Thymus (tissue), 14 donors: ENCODE data around the gene SLC36A4. TPM values are rescaled to one million over a fixed set of nuclear protein-coding genes. Genes with fewer than 3 reads are reported as not detected.
"Not testable (repeated sequence)": the region's sequence is repeated elsewhere in the genome, so short reads cannot be mapped to it uniquely, and the experiment has no call there.

Experiments used
- DNase-seq, 9 donors: peaks; one replicate each; pipeline ENCODE4 v3.0.0-alpha.2; 2013; ENCODE audit warnings: low spot score in 9 of 9, low read depth in 6 of 9, missing footprints in 1 of 9
- H3K27ac ChIP-seq, 2 donors: one replicate each; pipeline ENCODE4 v1.5.1; 2013; ENCODE audit warnings: control low read depth in 1 of 2, low read depth in 1 of 2, low read length in 1 of 2, mild to moderate bottlenecking in 1 of 2, moderate library complexity in 1 of 2
- H3K27me3 ChIP-seq, 2 donors: one replicate each; pipeline ENCODE4 v1.5.1; 2013; ENCODE audit warnings: low read length in 1 of 2; ENCODE audit not compliant: control insufficient read depth in 2 of 2, insufficient read depth in 1 of 2
- H3K36me3 ChIP-seq, 2 donors: one replicate each; pipeline ENCODE4 v1.5.1; 2013; ENCODE audit warnings: low read length in 1 of 2, mild to moderate bottlenecking in 1 of 2, moderate library complexity in 1 of 2; ENCODE audit not compliant: control insufficient read depth in 2 of 2, insufficient read depth in 2 of 2
- H3K4me1 ChIP-seq, 2 donors: one replicate each; pipeline ENCODE4 v1.5.1; 2013; ENCODE audit warnings: low read length in 2 of 2; ENCODE audit not compliant: control insufficient read depth in 2 of 2, insufficient read depth in 2 of 2
- H3K4me3 ChIP-seq, 2 donors: one replicate each; pipeline ENCODE4 v1.5.1; 2013; ENCODE audit warnings: low read length in 2 of 2, control low read depth in 1 of 2, mild to moderate bottlenecking in 1 of 2
- H3K9me3 ChIP-seq, 2 donors: one replicate each; pipeline ENCODE4 v1.5.1; 2013; ENCODE audit warnings: low read length in 1 of 2, mild to moderate bottlenecking in 1 of 2; ENCODE audit not compliant: control insufficient read depth in 2 of 2, insufficient read depth in 1 of 2
- WGBS: extraction: QIAGEN DNeasy Blood & Tissue Kit; methylation state at CpG from one replicate; pipeline ENCODE4 v1.1.7; 2013; 5-methylcytosine and 5-hydroxymethylcytosine counted together
- long read RNA-seq, 10 donors: transcript quantifications; one replicate each; lab custom pipeline, GENCODE V29; 2026
- polyA plus RNA-seq: library from polyadenylated mRNA; stranded (reverse); fragments of 200-250 nt; gene quantifications from one replicate; pipeline ENCODE4 v1.2.3, GENCODE V29; 2013
- total RNA-seq: library from RNA; stranded (reverse); fragments of 120-200 nt; gene quantifications from one replicate; pipeline ENCODE4 v1.2.4, GENCODE V29; 2013
- donor health status: healthy.

SLC36A4 gene
- total RNA-seq (5.5 TPM), polyA plus RNA-seq (6.9 TPM)
- long read RNA-seq, donor 1, full-length matches to known transcripts: 3 of 3 reads
- long read RNA-seq, donor 1, partial matches to known transcripts: 0 of 3 reads
- long read RNA-seq, donor 1, other reads (novel, unspliced or antisense): 0 of 3 reads
- long read RNA-seq, donor 2: 0 reads
- long read RNA-seq, donor 3, full-length matches to known transcripts: 4 of 4 reads
- long read RNA-seq, donor 3, partial matches to known transcripts: 0 of 4 reads
- long read RNA-seq, donor 3, other reads (novel, unspliced or antisense): 0 of 4 reads
- long read RNA-seq, donor 4, full-length matches to known transcripts: 3 of 3 reads
- long read RNA-seq, donor 4, partial matches to known transcripts: 0 of 3 reads
- long read RNA-seq, donor 4, other reads (novel, unspliced or antisense): 0 of 3 reads
- long read RNA-seq, donor 5, partial matches to known transcripts: 0 of 1 reads
- long read RNA-seq, donor 5, other reads (novel, unspliced or antisense): 0 of 1 reads
- long read RNA-seq, donor 6, partial matches to known transcripts: 0 of 2 reads
- long read RNA-seq, donor 6, other reads (novel, unspliced or antisense): 0 of 2 reads
- long read RNA-seq, donor 7, full-length matches to known transcripts: 1 of 1 reads
- long read RNA-seq, donor 7, partial matches to known transcripts: 0 of 1 reads
- long read RNA-seq, donor 7, other reads (novel, unspliced or antisense): 0 of 1 reads
- long read RNA-seq, donor 8, partial matches to known transcripts: 0 of 1 reads
- long read RNA-seq, donor 8, other reads (novel, unspliced or antisense): 0 of 1 reads
- long read RNA-seq, donor 9, full-length matches to known transcripts: 3 of 3 reads
- long read RNA-seq, donor 9, partial matches to known transcripts: 0 of 3 reads
- long read RNA-seq, donor 9, other reads (novel, unspliced or antisense): 0 of 3 reads
- long read RNA-seq, donor 10, full-length matches to known transcripts: 1 of 1 reads
- long read RNA-seq, donor 10, partial matches to known transcripts: 0 of 1 reads
- long read RNA-seq, donor 10, other reads (novel, unspliced or antisense): 0 of 1 reads

GRCh38 chr11:93197380-93198214 is at the start of gene SLC36A4:
SLC36A4 (minus strand) TSS chr11:93197991; CDS start chr11:93197832, 159 bp downstream.
- H3K36me3 ChIP-seq: no peaks in the 10 kb centered on the region
- DNase-seq: peak; percentile 74 to 95 (median 86)
- no peaks in the 10 kb centered on the region for H3K27me3 ChIP-seq
- peak within 1 kb of the TSS; percentile 64 to 68 for H3K4me3 ChIP-seq
- no peaks in the 10 kb centered on the region for H3K9me3 ChIP-seq
- peak within 1 kb of the TSS; percentile 82 to 88 for H3K27ac ChIP-seq
- H3K4me1 ChIP-seq: no peaks in the 10 kb centered on the region
- WGBS: under 1% methylated on average over 81 of the region's 81 CpGs

- DNase-seq, H3K4me1 ChIP-seq: not testable (repeated sequence)
- 94% methylated on average over 3 of the region's 3 CpGs for WGBS
These were observed 49.0 kb upstream of the SLC36A4 start for GRCh38 chr11:93246790-93247189.

GRCh38 chr11:93244018-93244417 is 46.2 kb upstream of the SLC36A4 start:
- no peak overlapping the region for H3K27ac ChIP-seq
- H3K36me3 ChIP-seq: no peaks in the 10 kb centered on the region
- WGBS: 97% methylated on average over 1 of the region's 1 CpG
- H3K4me3 ChIP-seq: no peak overlapping the region
- DNase-seq: no peak
- no peaks in the 10 kb centered on the region for H3K4me1 ChIP-seq
- no peaks in the 10 kb centered on the region for H3K27me3 ChIP-seq
- no peaks in the 10 kb centered on the region for H3K9me3 ChIP-seq

More at GRCh38 chr11:93246790-93247189, 49.0 kb upstream of the SLC36A4 start:
- H3K27me3 ChIP-seq, H3K27ac ChIP-seq, H3K9me3 ChIP-seq, H3K4me3 ChIP-seq, H3K36me3 ChIP-seq: not testable (repeated sequence)

GRCh38 chr11:93239966-93240365 is 42.2 kb upstream of the SLC36A4 start:
- Histone ChIP-seq H3K36me3 (no peaks in the 10 kb centered on the region), H3K9me3 (no peaks in the 10 kb centered on the region), H3K4me1 (no peaks in the 10 kb centered on the region), H3K27me3 (no peaks in the 10 kb centered on the region), H3K4me3 (no peak overlapping the region), H3K27ac (no peak overlapping the region)
- DNase-seq: no peak
- WGBS: 95% methylated on average over 3 of the region's 3 CpGs

- Histone ChIP-seq H3K36me3 (no peaks in the 10 kb centered on the region), H3K4me1 (no peaks in the 10 kb centered on the region), H3K9me3 (no peaks in the 10 kb centered on the region), H3K27ac (no peak overlapping the region), H3K4me3 (no peak overlapping the region), H3K27me3 (peaks cover 0 to 3% of the 10 kb centered on the region in 2 donors)
- no peak for DNase-seq
- WGBS: 96% methylated on average over 2 of the region's 2 CpGs
These were observed 41.2 kb upstream of the SLC36A4 start for GRCh38 chr11:93238956-93239355.

- Histone ChIP-seq H3K36me3 (no peaks in the 10 kb centered on the region), H3K4me1 (no peaks in the 10 kb centered on the region), H3K4me3 (no peak overlapping the region), H3K9me3 (no peaks in the 10 kb centered on the region), H3K27me3 (peaks cover 0 to 3% of the 10 kb centered on the region in 2 donors), H3K27ac (no peak overlapping the region)
- 62% methylated on average over 10 of the region's 10 CpGs for WGBS
- peak in 5 of 9 donors; percentile 13 to 64 (median 30) for DNase-seq
These were observed 39.2 kb upstream of the SLC36A4 start for GRCh38 chr11:93236741-93237675.

- H3K36me3 ChIP-seq: no peaks in the 10 kb centered on the region
- H3K4me3 ChIP-seq: no peak overlapping the region
- no peaks in the 10 kb centered on the region for H3K9me3 ChIP-seq
- no peak overlapping the region for H3K27ac ChIP-seq
- no peaks in the 10 kb centered on the region for H3K4me1 ChIP-seq
- DNase-seq: peak; percentile 12 to 78 (median 38)
- 28% methylated on average over 4 of the region's 4 CpGs for WGBS
- peaks cover 0 to 3% of the 10 kb centered on the region in 2 donors for H3K27me3 ChIP-seq
These were observed 36.9 kb upstream of the SLC36A4 start for GRCh38 chr11:93234602-93235207.
